Duodenal mucosa (tissue), 2 donors: ENCODE measurements around the gene CKB.
A peak's percentile ranks its signal among the peaks of the same experiment; 100 is the strongest.

Experiments used
- H3K27ac ChIP-seq: one replicate; pipeline ENCODE4 v1.7.0; 2013; ENCODE audit warnings: low read depth, low read length
- H3K27me3 ChIP-seq, 2 donors: one replicate each; pipeline ENCODE4 v1.7.0; 2013; ENCODE audit warnings: low read length in 2 of 2, control low read depth in 1 of 2; ENCODE audit not compliant: insufficient read depth in 2 of 2, control insufficient read depth in 1 of 2
- H3K36me3 ChIP-seq, 2 donors: one replicate each; pipeline ENCODE4 v1.7.0; 2013; ENCODE audit warnings: low read length in 2 of 2, control low read depth in 1 of 2; ENCODE audit not compliant: insufficient read depth in 2 of 2, control insufficient read depth in 1 of 2
- H3K4me1 ChIP-seq, 2 donors: one replicate each; pipeline ENCODE4 v1.7.0; 2013; ENCODE audit warnings: low read length in 2 of 2, control low read depth in 1 of 2; ENCODE audit not compliant: insufficient read depth in 2 of 2, control insufficient read depth in 1 of 2
- H3K4me3 ChIP-seq, 2 donors: one replicate each; pipeline ENCODE4 v1.7.0; 2013; ENCODE audit warnings: low read length in 2 of 2, low read depth in 1 of 2
- H3K9ac ChIP-seq, 2 donors: one replicate each; pipeline ENCODE4 v1.7.0; 2013; ENCODE audit warnings: low read length in 2 of 2, low read depth in 1 of 2
- H3K9me3 ChIP-seq, 2 donors: one replicate each; pipeline ENCODE4 v1.7.0; 2013; ENCODE audit warnings: low read length in 2 of 2, control low read depth in 1 of 2; ENCODE audit not compliant: control insufficient read depth in 1 of 2

CKB gene

GRCh38 chr14:103536693-103537092 lies 14.1 kb upstream of the CKB start:
- Histone ChIP-seq H3K4me1 (peaks cover 9 to 15% of the 10 kb centered on the region in 2 donors), H3K36me3 (peaks cover 0 to 14% of the 10 kb centered on the region in 2 donors), H3K27ac (no peak overlapping the region), H3K9ac (no peak overlapping the region), H3K9me3 (no peaks in the 10 kb centered on the region), H3K27me3 (peaks cover 5 to 7% of the 10 kb centered on the region in 2 donors), H3K4me3 (no peak overlapping the region)

GRCh38 chr14:103535891-103536565 lies 13.4 kb upstream of the CKB start:
- Histone ChIP-seq H3K36me3 (peaks cover 0 to 14% of the 10 kb centered on the region in 2 donors), H3K27ac (peak overlapping the region; percentile 20), H3K4me1 (peaks cover 9 to 15% of the 10 kb centered on the region in 2 donors), H3K9ac (no peak overlapping the region), H3K4me3 (no peak overlapping the region), H3K27me3 (peaks cover 5 to 7% of the 10 kb centered on the region in 2 donors), H3K9me3 (no peaks in the 10 kb centered on the region)

- no peak overlapping the region for H3K9ac ChIP-seq
- peaks cover 6 to 20% of the 10 kb centered on the region in 2 donors for H3K4me1 ChIP-seq
- H3K9me3 ChIP-seq, result no peaks in the 10 kb centered on the region
- H3K36me3 ChIP-seq, result peaks cover 0 to 18% of the 10 kb centered on the region in 2 donors
- peaks cover 5 to 7% of the 10 kb centered on the region in 2 donors for H3K27me3 ChIP-seq
- peak overlapping the region; percentile 10 for H3K27ac ChIP-seq
- H3K4me3 ChIP-seq, result no peak overlapping the region
Measured at GRCh38 chr14:103535081-103535890, 12.7 kb upstream of the CKB start.

GRCh38 chr14:103534576-103535061 lies 12.0 kb upstream of the CKB start:
- Histone ChIP-seq H3K4me1 (peaks cover 10 to 23% of the 10 kb centered on the region in 2 donors), H3K27me3 (peaks cover 5 to 7% of the 10 kb centered on the region in 2 donors), H3K36me3 (peaks cover 0 to 18% of the 10 kb centered on the region in 2 donors), H3K4me3 (no peak overlapping the region), H3K9me3 (no peaks in the 10 kb centered on the region), H3K27ac (no peak overlapping the region), H3K9ac (no peak overlapping the region)

- Histone ChIP-seq H3K36me3 (peaks cover 0 to 18% of the 10 kb centered on the region in 2 donors), H3K27me3 (peaks cover under 1 to 3% of the 10 kb centered on the region in 2 donors), H3K4me1 (peaks cover 11 to 26% of the 10 kb centered on the region in 2 donors), H3K27ac (no peak overlapping the region), H3K9ac (no peak overlapping the region), H3K9me3 (no peaks in the 10 kb centered on the region), H3K4me3 (no peak overlapping the region)
Measured at GRCh38 chr14:103533999-103534575, 11.5 kb upstream of the CKB start.

- Histone ChIP-seq H3K36me3 (peaks cover 0 to 18% of the 10 kb centered on the region in 2 donors), H3K4me1 (peaks cover 13 to 29% of the 10 kb centered on the region in 2 donors), H3K27ac (peak overlapping the region; percentile 20), H3K4me3 (no peak overlapping the region), H3K9ac (no peak overlapping the region), H3K9me3 (no peaks in the 10 kb centered on the region), H3K27me3 (no peaks in the 10 kb centered on the region)
Measured at GRCh38 chr14:103533137-103533998, 10.7 kb upstream of the CKB start.

- Histone ChIP-seq H3K9me3 (no peaks in the 10 kb centered on the region), H3K27ac (no peak overlapping the region), H3K4me1 (peaks cover 22 to 35% of the 10 kb centered on the region in 2 donors), H3K4me3 (no peak overlapping the region), H3K27me3 (no peaks in the 10 kb centered on the region), H3K36me3 (peaks cover 0 to 18% of the 10 kb centered on the region in 2 donors), H3K9ac (no peak overlapping the region)
Measured at GRCh38 chr14:103532216-103533136, 9.8 kb upstream of the CKB start.

- no peak overlapping the region for H3K4me3 ChIP-seq
- H3K4me1 ChIP-seq, result peaks cover 29 to 37% of the 10 kb centered on the region in 2 donors
- no peaks in the 10 kb centered on the region for H3K9me3 ChIP-seq
- no peak overlapping the region for H3K9ac ChIP-seq
- no peak overlapping the region for H3K27ac ChIP-seq
- peaks cover 0 to 18% of the 10 kb centered on the region in 2 donors for H3K36me3 ChIP-seq
- H3K27me3 ChIP-seq, result no peaks in the 10 kb centered on the region
Measured at GRCh38 chr14:103531421-103532215, 9.0 kb upstream of the CKB start.
